ENCODE measurements around the gene SPPL2A. TPM values are rescaled to one million over a fixed set of nuclear protein-coding genes. Genes with fewer than 3 reads are reported as not detected.

Gene SPPL2A
- total RNA-seq, 1 experiment from 2014 or later: 64.4 TPM

DNA sequence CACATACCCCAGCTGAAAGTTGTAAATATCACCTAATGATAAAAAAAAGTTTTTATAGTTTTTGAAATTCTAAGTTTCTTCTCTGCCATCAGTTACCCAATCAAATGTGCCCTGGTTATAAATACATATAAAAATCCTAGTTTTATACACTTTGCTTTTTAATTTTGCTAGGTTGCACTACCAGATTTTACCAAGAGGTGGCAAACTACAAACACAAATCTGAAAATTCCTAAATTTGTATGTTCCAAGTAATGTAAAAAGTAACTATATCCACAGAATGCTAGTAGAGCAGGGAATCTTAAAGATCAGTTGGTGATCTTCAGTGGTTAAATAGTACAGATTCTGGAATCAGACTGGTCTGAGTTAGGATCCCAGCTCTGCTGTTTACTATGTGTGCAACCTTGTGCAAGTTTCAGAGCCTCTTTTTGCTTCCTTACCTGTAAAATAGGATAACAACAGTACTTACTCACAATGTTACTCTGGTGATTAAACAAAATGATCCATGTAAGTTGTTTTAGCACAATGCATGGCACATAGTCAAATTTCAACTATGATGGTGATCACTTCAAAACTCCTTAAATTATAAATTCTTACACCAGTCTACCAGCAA is 89.9 kb downstream of the SPPL2A start:
- H3K4me1 ChIP-seq (ENCODE audit: insufficient read depth, low read length): no peaks in the 10 kb centered on the region
- no peak overlapping the region for H3K18ac ChIP-seq (ENCODE audit: insufficient read length, low read depth, low read length)
- H4K20me1 ChIP-seq (ENCODE audit: control insufficient read depth, insufficient read depth, insufficient read length): no peaks in the 10 kb centered on the region
- no peak overlapping the region for H3K9ac ChIP-seq (ENCODE audit: extremely low read depth, insufficient read length, low read length)
- no peak overlapping the region for H2BK15ac ChIP-seq (ENCODE audit: low read depth, low read length)
- H2BK5ac ChIP-seq (ENCODE audit: insufficient read length, low read length): no peak overlapping the region
- Mint-ChIP-seq H3K27me3 (ENCODE audit: low read depth) (no peaks in the 10 kb centered on the region), H3K36me3 (ENCODE audit: insufficient read depth in 1 of 3, low read depth in 3 of 3) (peaks cover 5 to 14% (median 5%) of the 10 kb centered on the region in 3 experiments; a peak in 6 of 7 replicates), H3K4me3 (no peak overlapping the region), H3K27ac (peak overlapping the region in 1 of 3 experiments; percentile 74; a peak in 1 of 7 replicates), H3K4me1 (peaks cover 4 to 5% of the 10 kb centered on the region in 2 experiments; a peak in 2 of 4 replicates), H3K9me3 (no peaks in the 10 kb centered on the region; a peak in 1 of 5 replicates)
- no peak overlapping the region for H2AK5ac ChIP-seq (ENCODE audit: insufficient read length, low read length)
- DNase-seq: no peak
- no peak overlapping the region for H3K23ac ChIP-seq (ENCODE audit: insufficient read length, low read depth, low read length)
- no peak overlapping the region for H3K14ac ChIP-seq (ENCODE audit: insufficient read depth, low read length)
- no peak overlapping the region for H4K91ac ChIP-seq (ENCODE audit: insufficient read length, low read depth, low read length)
- H3K23me2 ChIP-seq (ENCODE audit: insufficient read length, low read depth, low read length, poor library complexity, severe bottlenecking): no peaks in the 10 kb centered on the region
- H3T11ph ChIP-seq (ENCODE audit: low read length): no peak overlapping the region
- no peak overlapping the region for H2BK120ac ChIP-seq (ENCODE audit: low read depth, low read length, poor library complexity, severe bottlenecking)
- no peak overlapping the region for H3K27ac ChIP-seq (ENCODE audit: insufficient read length, low read depth, low read length)
- H2BK12ac ChIP-seq (ENCODE audit: insufficient read length, low read depth, low read length): no peak overlapping the region
- H3K9me3 ChIP-seq (ENCODE audit: control insufficient read depth, low read depth, low read length): no peaks in the 10 kb centered on the region
- peaks cover 8% of the 10 kb centered on the region; the same call in 1 of the 2 replicates for H3K79me2 ChIP-seq (ENCODE audit: insufficient read depth, low read length)
- TF ChIP-seq, protein P1, sequence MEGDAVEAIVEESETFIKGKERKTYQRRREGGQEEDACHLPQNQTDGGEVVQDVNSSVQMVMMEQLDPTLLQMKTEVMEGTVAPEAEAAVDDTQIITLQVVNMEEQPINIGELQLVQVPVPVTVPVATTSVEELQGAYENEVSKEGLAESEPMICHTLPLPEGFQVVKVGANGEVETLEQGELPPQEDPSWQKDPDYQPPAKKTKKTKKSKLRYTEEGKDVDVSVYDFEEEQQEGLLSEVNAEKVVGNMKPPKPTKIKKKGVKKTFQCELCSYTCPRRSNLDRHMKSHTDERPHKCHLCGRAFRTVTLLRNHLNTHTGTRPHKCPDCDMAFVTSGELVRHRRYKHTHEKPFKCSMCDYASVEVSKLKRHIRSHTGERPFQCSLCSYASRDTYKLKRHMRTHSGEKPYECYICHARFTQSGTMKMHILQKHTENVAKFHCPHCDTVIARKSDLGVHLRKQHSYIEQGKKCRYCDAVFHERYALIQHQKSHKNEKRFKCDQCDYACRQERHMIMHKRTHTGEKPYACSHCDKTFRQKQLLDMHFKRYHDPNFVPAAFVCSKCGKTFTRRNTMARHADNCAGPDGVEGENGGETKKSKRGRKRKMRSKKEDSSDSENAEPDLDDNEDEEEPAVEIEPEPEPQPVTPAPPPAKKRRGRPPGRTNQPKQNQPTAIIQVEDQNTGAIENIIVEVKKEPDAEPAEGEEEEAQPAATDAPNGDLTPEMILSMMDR (conservative IDR thresholded peaks at IDR 0.05): peak; percentile 78
- no peak overlapping the region for H2BK20ac ChIP-seq (ENCODE audit: low read depth, low read length, poor library complexity, severe bottlenecking)
- no peak overlapping the region for H2AFZ ChIP-seq (ENCODE audit: low read length)
- H3K27me3 ChIP-seq (ENCODE audit: insufficient read depth, low read length): no peaks in the 10 kb centered on the region
- no peak overlapping the region for H4K5ac ChIP-seq (ENCODE audit: insufficient read length, low read depth, low read length)
- H3K79me1 ChIP-seq (ENCODE audit: insufficient read depth, low read depth, low read length, poor library complexity, severe bottlenecking): peaks cover 4% of the 10 kb centered on the region
- no peak overlapping the region for H3K4ac ChIP-seq (ENCODE audit: low read depth, low read length)
- no peak overlapping the region for H3K4me2 ChIP-seq (ENCODE audit: insufficient read depth, insufficient read length, low read length)
- no peak overlapping the region for H3K56ac ChIP-seq (ENCODE audit: insufficient read length, low read depth, low read length)
- no peak overlapping the region for H4K8ac ChIP-seq (replicated peaks; ENCODE audit: insufficient read length, low read depth, low read length)
